ENCODE data around the gene MRPL57.
"Not testable (repeated sequence)": the region's sequence is repeated elsewhere in the genome, so short reads cannot be mapped to it uniquely, and the experiment has no call there.

DNA sequence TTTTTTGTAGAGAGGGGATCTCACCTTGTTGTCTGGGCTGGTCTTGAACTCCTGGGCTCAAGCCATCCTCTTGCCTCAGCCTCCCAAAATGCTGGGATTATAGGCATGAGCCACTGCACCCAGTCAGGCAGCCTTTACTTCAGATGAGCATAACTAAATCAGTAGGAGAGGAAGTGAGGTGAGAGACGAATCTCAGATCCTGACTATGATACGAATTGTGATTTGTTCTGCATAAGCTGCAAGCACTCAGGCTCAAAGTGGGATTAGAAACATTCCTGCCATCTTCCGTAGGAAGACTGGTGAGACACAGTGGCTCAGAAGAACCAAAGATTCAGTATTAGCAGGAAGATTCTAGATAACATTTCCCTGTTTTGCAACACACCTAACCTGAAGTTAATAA, 43.3 kb downstream of the MRPL57 start:
- TF ChIP-seq, protein P1, sequence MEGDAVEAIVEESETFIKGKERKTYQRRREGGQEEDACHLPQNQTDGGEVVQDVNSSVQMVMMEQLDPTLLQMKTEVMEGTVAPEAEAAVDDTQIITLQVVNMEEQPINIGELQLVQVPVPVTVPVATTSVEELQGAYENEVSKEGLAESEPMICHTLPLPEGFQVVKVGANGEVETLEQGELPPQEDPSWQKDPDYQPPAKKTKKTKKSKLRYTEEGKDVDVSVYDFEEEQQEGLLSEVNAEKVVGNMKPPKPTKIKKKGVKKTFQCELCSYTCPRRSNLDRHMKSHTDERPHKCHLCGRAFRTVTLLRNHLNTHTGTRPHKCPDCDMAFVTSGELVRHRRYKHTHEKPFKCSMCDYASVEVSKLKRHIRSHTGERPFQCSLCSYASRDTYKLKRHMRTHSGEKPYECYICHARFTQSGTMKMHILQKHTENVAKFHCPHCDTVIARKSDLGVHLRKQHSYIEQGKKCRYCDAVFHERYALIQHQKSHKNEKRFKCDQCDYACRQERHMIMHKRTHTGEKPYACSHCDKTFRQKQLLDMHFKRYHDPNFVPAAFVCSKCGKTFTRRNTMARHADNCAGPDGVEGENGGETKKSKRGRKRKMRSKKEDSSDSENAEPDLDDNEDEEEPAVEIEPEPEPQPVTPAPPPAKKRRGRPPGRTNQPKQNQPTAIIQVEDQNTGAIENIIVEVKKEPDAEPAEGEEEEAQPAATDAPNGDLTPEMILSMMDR (tag by site-specific recombination; IDR thresholded peaks at IDR 0.05), result not testable (repeated sequence)
- TF ChIP-seq, protein P2, sequence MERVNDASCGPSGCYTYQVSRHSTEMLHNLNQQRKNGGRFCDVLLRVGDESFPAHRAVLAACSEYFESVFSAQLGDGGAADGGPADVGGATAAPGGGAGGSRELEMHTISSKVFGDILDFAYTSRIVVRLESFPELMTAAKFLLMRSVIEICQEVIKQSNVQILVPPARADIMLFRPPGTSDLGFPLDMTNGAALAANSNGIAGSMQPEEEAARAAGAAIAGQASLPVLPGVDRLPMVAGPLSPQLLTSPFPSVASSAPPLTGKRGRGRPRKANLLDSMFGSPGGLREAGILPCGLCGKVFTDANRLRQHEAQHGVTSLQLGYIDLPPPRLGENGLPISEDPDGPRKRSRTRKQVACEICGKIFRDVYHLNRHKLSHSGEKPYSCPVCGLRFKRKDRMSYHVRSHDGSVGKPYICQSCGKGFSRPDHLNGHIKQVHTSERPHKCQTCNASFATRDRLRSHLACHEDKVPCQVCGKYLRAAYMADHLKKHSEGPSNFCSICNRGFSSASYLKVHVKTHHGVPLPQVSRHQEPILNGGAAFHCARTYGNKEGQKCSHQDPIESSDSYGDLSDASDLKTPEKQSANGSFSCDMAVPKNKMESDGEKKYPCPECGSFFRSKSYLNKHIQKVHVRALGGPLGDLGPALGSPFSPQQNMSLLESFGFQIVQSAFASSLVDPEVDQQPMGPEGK (tag by site-specific recombination; IDR thresholded peaks at IDR 0.05), result not testable (repeated sequence)
- TF ChIP-seq ZNF433 (tag by site-specific recombination; IDR thresholded peaks at IDR 0.05; ENCODE audit: low read depth), result not testable (repeated sequence)
